ENCODE measurements around the gene STARD3.
"Not testable (repeated sequence)": the region's sequence is repeated elsewhere in the genome, so short reads cannot be mapped to it uniquely, and the experiment has no call there.

Gene STARD3

GRCh38 chr17:39636927-39637736, at the start of gene STARD3:
Gene STARD3 (plus strand): TSS chr17:39637144. CDS start chr17:39653532, 16,388 bp downstream.
- DNase-seq = peak; percentile 89 to 92

GRCh38 chr17:39590180-39590579, 46.8 kb upstream of the STARD3 start:
- DNase-seq = not testable (repeated sequence)

GRCh38 chr17:39591958-39592954, 44.7 kb upstream of the STARD3 start:
- peak in 1 of 2 donors; percentile 42 for DNase-seq

GRCh38 chr17:39593371-39593770, 43.6 kb upstream of the STARD3 start:
- DNase-seq = no peak

GRCh38 chr17:39595294-39595693, 41.6 kb upstream of the STARD3 start:
- DNase-seq = no peak

- DNase-seq = no peak
Observed at GRCh38 chr17:39595928-39596510, 40.9 kb upstream of the STARD3 start.

- no peak for DNase-seq
Observed at GRCh38 chr17:39596543-39597267, 40.2 kb upstream of the STARD3 start.

GRCh38 chr17:39597372-39598046, 39.4 kb upstream of the STARD3 start:
- DNase-seq = no peak

GRCh38 chr17:39598047-39598481, 38.9 kb upstream of the STARD3 start:
- DNase-seq = no peak

- DNase-seq = no peak
Observed at GRCh38 chr17:39598630-39599003, 38.3 kb upstream of the STARD3 start.

- no peak for DNase-seq
Observed at GRCh38 chr17:39599004-39599664, 37.8 kb upstream of the STARD3 start.

- no peak for DNase-seq
Observed at GRCh38 chr17:39599665-39600231, 37.2 kb upstream of the STARD3 start.

GRCh38 chr17:39600288-39600996, 36.5 kb upstream of the STARD3 start:
- DNase-seq = no peak

GRCh38 chr17:39600997-39601597, 35.8 kb upstream of the STARD3 start:
- DNase-seq = no peak

GRCh38 chr17:39601758-39602532, 35.0 kb upstream of the STARD3 start:
- DNase-seq = no peak

- DNase-seq = no peak
Observed at GRCh38 chr17:39602533-39603303, 34.2 kb upstream of the STARD3 start.

- DNase-seq = peak in 1 of 2 donors; percentile 8
Observed at GRCh38 chr17:39603304-39604016, 33.5 kb upstream of the STARD3 start.
